ENCODE measurements around the gene FAM174C.

Gene FAM174C

DNA sequence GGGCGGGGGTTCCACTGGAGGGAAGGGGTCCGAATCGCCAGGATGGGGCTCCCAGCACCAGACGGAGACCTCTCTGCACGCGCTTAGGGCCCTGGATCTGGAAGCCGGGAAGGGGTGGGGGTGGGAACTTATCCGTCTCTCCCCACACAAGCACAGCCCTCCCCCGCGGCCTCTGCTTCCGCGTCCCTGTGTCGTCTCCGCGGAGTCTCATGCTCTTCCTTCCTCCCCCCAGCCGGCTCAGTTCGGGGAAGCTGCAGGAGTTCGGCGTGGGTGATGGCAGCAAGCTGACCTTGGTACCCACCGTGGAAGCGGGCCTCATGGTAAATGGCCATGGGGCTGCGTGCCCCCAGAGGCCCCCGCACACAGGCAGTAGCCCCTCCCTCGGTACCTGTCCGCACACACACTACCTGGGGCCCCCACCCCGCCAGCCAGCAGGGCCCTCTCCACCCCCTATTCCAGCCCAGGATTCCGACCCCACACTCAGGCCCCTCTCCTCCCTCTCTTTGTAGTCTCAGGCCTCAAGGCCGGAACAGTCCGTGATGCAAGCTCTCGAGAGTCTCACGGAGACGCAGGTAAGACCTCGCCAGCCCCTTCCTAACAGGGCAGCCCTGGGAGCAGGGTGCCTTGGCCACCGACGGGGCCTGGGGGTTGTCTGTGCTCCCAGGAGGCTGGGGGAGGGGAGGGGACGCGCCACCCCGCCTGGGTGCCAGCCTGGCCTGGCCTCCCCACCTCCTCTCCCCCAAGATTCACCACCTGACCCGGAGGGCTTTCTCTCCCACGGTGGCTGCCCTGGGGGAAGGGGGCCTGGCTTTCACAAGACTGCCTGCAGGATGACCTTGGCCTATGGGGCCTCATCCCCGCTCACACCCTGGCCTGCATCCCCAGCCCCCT is 23.8 kb upstream of the FAM174C start:
- peak; percentile 24 for DNase-seq

DNA sequence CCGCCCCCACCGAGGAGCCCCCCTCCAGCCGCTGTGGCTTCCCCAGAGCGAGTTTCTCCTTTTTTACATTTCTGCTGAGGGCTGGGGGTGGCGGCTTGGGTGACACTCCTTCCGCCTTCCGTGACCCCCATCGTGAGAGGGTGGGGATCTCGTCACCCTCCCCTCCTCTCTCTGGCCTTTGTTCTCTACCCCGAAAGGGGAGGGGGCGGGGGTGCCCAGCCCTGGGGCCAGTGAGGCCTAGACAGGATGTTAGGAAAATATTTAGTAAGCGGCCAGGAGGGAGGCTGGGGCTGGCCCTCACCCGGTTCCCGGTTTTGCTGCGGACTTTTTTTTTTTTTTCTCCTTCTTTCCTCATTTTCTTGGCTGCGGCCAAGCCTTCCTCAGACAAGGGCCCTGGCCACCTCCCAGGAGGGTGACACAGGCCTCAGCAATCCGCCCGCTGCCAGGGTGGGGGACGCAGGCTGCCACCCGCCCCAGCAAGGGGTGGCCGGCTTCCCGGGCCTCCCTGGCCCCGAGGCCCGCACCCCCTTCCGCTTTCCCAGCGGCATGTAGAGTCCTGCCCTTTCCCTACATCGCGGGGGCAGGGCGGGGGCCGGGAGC is 23.0 kb upstream of the FAM174C start:
- DNase-seq, result no peak

GRCh38 chr19:1252821-1253513 is 22.4 kb upstream of the FAM174C start:
- DNase-seq, result no peak

DNA sequence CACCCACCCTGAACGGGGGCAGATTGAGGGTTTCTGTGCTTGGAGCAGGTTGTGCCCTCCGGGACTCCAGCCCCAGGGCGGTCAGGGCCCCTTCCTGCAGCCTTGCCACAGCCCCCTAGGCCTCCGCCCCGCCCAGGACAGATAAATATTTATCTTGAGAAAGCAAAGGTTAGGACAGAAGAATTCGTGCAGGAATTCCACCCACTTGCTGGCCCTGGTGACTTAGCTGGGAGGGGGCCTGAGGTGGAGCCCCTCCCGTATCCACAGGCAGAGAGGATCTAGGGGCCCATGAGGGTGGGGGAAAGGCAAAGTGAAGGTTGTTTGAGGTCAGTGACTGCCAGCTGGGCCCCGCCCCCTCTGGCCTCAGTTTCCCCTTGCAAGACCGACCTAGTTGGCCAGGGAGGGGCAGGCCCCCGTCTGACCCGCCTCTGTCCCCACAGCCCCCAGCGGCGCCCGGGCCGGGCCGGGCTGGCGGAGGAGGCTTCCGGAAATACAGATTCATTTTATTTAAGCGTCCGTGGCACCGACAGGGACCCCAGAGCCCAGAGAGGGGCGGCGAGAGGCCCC is 21.7 kb upstream of the FAM174C start:
- no peak for DNase-seq

GRCh38 chr19:1254081-1254527 is 21.2 kb upstream of the FAM174C start:
- DNase-seq, result no peak

DNA sequence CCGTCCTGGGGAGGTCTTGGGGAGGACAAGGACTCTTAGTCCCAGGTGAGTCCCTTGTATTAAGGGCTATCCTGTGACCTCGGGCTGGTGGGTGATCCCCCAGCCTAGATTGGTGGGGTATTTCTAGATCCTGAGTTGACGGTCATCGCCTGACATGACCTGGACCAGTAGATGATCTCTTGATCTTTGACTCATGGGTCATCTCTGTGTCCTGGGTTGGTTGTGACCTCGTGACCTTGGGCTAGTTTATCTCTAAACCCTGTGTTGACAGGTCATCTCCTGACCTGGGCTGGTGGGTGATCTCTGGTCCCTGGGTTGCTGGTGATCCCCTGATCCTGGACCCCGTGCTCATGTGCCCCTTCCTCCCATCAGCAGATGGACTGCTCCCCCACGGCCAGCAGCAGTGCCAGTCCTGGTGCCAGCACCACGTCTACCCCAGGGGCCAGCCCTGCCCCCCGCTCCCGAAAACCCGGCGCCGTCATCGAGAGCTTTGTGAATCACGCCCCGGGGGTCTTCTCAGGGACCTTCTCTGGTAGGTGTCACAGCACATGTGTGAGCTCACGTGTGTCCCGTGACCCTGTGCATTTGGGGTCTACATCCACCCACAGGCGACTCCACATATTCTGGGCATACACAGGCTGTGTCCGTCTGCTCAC is 20.7 kb upstream of the FAM174C start:
- no peak for DNase-seq

DNA sequence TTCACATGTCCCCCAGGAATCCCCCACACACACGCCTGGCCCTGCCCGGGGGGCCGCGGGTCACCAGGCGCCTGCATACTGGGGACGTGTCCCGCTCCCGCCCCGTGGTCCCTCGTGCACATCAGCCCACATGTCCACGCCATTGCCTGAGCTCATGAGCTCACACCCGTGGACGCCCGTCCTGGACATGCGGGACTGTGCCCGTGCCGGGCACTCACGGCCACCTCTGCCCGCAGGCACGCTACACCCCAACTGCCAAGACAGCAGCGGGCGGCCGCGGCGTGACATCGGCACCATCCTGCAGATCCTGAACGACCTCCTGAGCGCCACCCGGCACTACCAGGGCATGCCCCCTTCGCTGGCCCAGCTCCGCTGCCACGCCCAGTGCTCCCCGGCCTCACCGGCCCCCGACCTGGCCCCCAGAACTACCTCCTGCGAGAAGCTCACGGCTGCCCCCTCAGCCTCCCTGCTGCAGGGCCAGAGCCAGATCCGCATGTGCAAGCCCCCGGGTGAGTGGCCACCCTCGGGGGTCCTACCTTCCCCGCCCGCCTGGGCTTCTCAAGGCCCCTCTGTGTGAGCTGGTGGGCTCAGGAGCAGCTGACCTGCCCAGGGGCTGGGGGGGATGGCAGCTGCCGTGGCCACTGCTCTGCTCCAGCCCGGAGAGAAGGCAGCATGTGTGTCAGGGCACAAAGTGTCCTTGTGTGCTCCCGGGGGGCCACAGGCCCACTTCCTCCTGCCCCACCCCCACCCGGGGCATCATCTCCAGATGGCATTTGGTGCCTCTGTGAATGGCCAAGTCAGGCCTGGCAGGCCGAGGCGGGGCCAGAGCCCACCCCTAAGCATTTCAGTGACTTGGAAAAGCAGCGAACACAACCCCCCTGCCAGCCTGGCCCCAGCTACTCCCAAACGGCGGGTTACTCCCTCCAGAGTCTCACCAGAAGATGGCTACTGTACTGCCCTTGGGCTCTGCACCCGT is 19.9 kb upstream of the FAM174C start:
- no peak for DNase-seq

DNA sequence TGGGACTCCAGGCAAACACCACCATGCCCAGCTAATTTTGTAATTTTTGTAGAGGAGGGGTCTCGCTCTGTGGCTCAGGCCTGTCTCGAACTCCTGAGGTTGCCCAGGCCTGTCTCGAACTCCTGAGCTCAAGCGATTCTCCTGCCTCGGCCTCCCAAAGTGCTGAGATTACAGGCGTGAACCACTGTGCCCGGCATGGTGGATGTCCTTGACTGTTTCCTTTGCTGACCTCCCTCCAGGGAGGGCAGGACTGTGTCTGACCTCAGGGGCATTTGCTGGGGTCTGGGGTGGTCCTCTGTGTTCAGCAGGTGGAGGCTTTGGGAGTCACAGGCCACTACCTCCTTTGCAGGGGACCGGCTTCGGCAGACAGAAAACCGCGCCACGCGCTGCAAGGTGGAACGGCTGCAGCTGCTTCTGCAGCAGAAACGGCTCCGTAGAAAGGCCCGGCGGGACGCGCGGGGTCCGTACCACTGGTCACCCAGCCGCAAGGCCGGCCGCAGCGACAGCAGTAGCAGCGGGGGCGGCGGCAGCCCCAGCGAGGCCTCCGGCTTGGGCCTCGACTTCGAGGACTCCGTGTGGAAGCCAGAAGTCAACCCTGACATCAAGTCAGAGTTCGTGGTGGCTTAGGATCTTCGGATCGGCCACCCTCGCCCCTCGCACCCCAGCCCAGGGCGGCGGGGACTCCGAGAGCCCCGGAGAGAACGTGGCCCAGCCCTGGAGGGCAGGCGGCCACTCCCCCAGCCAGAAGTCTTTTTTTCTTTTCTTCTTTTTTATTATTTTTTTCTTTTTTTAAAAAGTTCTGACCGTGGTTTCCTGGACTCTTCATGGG is 18.5 kb upstream of the FAM174C start:
- no peak for DNase-seq

DNA sequence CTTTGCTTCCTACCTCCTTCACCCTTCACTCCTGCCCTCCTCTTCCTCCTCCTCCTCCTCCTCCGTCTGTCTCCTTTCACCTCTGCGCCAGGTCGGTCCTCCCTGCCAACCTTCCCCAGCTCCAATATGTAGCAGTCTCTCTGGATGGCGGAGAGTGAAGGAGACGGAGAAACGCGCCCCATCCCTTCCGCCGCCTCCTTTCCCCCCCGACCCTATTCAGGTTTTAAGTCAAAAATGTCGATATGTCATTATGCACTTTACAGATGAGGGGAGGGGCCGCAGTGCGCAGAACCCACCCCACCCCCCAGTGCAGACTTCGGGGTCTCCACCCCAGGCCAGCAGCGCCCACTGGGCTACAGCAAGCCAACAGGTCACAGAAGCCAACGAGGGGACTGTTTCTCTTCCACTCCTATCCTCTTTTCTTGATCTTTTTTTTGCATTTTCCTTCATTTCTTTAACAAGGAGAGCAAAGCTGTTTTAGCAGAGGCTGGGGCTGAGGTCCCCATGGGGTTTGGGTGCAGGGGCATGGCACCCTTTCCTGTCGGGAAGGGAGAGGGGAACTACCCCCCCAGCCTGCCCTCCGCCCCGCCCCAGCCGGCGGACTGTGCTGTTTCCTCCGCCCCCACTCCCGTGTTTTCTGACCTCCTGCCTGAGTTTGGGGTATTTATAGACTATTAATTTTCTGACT is 17.7 kb upstream of the FAM174C start:
- no peak for DNase-seq

GRCh38 chr19:1258163-1258492 is 17.2 kb upstream of the FAM174C start:
- DNase-seq, result no peak

- no peak for DNase-seq
Measured at GRCh38 chr19:1258707-1259205, 16.6 kb upstream of the FAM174C start.

DNA sequence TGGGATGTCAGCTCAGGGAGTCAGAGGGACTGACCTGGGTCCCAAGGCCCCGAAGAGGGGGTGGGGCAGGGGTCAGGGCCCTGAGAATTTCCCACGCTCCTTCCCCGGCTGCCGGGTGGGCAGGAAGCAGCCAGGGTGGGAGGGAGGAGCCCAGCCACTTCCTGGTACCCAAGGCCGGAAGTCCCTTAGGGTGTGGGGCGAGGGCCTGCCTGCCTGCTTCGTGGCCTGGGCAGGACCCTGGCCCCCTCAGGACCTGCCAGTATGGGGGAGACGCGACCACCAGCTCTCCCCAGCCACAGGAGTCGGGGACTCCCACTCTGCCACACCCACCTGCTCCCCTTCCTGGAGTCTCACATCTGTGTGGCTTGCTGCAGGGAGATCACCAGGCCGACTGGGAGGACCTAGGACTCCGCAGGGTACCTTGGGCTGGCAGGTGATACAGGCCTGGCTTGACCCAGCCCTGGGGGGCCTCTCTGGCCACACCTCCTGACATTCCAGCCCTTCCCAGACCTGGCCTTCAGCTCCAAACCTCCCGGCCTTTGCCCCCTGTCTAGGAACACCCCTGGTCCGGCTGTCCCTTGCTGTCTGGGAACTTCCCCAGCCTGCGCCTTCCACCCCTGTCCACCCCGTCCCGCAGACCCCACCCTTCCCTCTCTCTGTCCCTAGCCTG is 16.0 kb upstream of the FAM174C start:
- DNase-seq, result peak; percentile 41

DNA sequence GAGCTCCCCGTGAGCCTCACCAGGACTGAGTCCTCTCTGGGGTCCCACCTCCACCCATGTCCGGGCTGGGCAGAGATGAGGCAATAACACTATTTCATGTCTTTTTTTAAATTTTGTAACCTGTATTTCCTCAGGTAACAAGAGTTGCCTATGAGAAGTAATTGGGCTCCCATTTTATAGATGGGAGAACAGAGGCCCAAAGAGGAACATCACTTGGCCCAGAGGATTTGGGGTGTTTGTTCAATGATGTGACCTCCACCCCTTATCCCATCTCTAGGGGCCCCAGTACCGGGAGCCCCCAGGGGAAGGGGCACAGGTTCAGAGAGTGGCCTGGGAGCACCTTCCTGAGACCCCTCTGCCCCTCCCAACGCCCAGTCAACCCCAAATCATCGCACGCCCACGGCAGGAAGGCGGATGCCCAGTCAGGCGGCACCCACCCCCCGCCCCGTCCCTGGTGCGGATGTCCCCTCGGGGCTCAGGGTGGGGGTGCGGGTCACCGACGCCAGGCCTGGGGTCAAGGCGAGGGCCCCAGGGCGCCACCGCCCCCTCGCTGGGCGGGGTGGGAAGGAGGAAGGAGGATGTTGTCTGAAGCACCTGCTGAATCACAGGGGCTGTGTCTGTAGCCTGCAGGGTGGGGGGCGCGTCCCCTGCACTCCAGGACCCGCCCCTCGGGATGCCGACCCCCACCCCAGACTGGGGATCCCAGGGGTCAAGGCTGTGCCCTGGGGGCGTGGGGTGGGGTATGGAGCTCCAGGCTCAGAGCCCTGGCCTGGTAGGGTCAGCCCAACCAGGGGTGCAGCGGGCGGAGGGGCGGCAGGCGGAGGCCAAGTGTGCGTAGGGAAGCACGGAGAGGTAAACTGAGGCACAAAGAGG is 15.2 kb upstream of the FAM174C start:
- no peak for DNase-seq

- DNase-seq, result peak; percentile 90
Measured at GRCh38 chr19:1260749-1261537, 14.4 kb upstream of the FAM174C start.

DNA sequence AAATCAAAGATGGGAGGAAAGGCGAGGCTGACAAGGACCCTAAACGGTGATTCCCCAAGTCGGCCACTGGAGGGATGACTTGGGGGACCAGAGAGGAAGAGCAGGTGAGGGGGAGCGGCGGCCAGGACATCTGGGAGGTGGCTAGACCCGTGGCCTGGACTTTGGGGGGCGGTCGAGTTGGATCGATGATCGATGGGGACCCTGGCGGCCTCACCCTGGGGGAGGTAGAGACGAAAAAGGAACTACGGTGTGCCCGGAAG is 13.9 kb upstream of the FAM174C start:
- no peak for DNase-seq

GRCh38 chr19:1261798-1262622 is 13.3 kb upstream of the FAM174C start:
- DNase-seq, result no peak

GRCh38 chr19:1262623-1263123 is 12.7 kb upstream of the FAM174C start:
- DNase-seq, result no peak
